PC-3 (cell line): ENCODE measurements around the gene AUH.
"Not testable (repeated sequence)": the region's sequence is repeated elsewhere in the genome, so short reads cannot be mapped to it uniquely, and the experiment has no call there.

Experiments
- CTCF ChIP-seq: fragments of 300-600 bp; sonication (generic); conservative IDR thresholded peaks from 2 replicates; pipeline ENCODE4 v1.5.1; 2017; ENCODE audit warnings: antibody characterized with exemption, low read depth, mild to moderate bottlenecking, low read length
- EZH2 ChIP-seq: fragments of 300-600 bp; sonication (generic); IDR thresholded peaks from one replicate; pipeline ENCODE4 v1.6.1; 2017; ENCODE audit warnings: antibody characterized with exemption, mild to moderate bottlenecking, low read length; ENCODE audit not compliant: unreplicated experiment
- EZH2phosphoT487 ChIP-seq: fragments of 300-600 bp; sonication (generic); IDR thresholded peaks from 2 replicates; pipeline ENCODE4 v1.6.1; 2018; ENCODE audit warnings: mild to moderate bottlenecking, antibody characterized with exemption, low read length, borderline replicate concordance

GRCh38 chr9:91389686-91390085 lies 28.0 kb upstream of the AUH start:
- not testable (repeated sequence) for TF ChIP-seq EZH2, CTCF, EZH2phosphoT487
